ENCODE measurements around the gene TBC1D30. TPM values are rescaled to one million over a fixed set of nuclear protein-coding genes. Genes with fewer than 3 reads are reported as not detected.

Gene TBC1D30
- total RNA-seq, 1 experiment from 2014 or later, result 8.9 TPM

DNA sequence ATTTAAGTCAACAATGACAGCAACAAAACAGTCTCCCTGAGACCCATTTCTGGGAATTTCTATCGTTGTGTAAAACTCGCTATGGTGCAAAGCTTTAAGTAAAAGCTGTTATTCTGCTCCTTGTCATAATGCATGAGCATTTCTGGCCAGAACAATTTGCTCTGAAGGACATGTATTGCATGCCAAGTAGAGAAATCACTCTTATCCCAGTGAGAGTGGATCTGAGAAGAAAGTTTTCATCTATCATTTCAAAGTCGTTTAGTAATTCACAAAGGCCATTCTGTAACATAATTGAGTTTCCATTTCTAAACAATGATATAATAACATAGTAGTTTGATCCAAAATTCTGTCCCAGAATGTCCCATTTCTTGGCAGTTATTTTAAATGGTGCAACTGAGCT is 86.6 kb downstream of the TBC1D30 start:
- no peak overlapping the region for H3K27ac ChIP-seq (ENCODE audit: low read length)
- CTCF ChIA-PET, result interaction anchor here (0.5 to 0.6 kb wide), 2 partner anchors 20 to 39 kb away, joined by 4 read pairs; no protein-coding TSS in a partner anchor
- H3K4me3 ChIP-seq (ENCODE audit: low read depth in 2 of 2, low read length in 2 of 2), result no peak overlapping the region
- in situ Hi-C loops (cut with HindIII; ENCODE audit: low pct_unique_long_range_greater_than_20kb, low sequenced_read_pairs) (no loop called here), intact Hi-C loops (cut with micrococcal nuclease; ENCODE audit: unreplicated experiment) (no loop called here)
- ATAC-seq, result no peak
- peaks cover 15% of the 10 kb centered on the region for H3K27me3 ChIP-seq (ENCODE audit: control insufficient read depth, insufficient read depth, low read length)
- TF ChIP-seq SIN3A (IDR thresholded peaks at IDR 0.05; ENCODE audit: borderline replicate concordance, insufficient read depth, low read depth, low read length) (no peak), POLR2AphosphoS5 (IDR thresholded peaks at IDR 0.05; ENCODE audit: low read depth, low read length) (no peak), TCF7L2 (IDR thresholded peaks at IDR 0.05; ENCODE audit: low read depth, low read length) (no peak)
- TF ChIP-seq, protein P1, sequence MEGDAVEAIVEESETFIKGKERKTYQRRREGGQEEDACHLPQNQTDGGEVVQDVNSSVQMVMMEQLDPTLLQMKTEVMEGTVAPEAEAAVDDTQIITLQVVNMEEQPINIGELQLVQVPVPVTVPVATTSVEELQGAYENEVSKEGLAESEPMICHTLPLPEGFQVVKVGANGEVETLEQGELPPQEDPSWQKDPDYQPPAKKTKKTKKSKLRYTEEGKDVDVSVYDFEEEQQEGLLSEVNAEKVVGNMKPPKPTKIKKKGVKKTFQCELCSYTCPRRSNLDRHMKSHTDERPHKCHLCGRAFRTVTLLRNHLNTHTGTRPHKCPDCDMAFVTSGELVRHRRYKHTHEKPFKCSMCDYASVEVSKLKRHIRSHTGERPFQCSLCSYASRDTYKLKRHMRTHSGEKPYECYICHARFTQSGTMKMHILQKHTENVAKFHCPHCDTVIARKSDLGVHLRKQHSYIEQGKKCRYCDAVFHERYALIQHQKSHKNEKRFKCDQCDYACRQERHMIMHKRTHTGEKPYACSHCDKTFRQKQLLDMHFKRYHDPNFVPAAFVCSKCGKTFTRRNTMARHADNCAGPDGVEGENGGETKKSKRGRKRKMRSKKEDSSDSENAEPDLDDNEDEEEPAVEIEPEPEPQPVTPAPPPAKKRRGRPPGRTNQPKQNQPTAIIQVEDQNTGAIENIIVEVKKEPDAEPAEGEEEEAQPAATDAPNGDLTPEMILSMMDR (IDR thresholded peaks at IDR 0.05), result no peak
- TF ChIP-seq, protein P2, sequence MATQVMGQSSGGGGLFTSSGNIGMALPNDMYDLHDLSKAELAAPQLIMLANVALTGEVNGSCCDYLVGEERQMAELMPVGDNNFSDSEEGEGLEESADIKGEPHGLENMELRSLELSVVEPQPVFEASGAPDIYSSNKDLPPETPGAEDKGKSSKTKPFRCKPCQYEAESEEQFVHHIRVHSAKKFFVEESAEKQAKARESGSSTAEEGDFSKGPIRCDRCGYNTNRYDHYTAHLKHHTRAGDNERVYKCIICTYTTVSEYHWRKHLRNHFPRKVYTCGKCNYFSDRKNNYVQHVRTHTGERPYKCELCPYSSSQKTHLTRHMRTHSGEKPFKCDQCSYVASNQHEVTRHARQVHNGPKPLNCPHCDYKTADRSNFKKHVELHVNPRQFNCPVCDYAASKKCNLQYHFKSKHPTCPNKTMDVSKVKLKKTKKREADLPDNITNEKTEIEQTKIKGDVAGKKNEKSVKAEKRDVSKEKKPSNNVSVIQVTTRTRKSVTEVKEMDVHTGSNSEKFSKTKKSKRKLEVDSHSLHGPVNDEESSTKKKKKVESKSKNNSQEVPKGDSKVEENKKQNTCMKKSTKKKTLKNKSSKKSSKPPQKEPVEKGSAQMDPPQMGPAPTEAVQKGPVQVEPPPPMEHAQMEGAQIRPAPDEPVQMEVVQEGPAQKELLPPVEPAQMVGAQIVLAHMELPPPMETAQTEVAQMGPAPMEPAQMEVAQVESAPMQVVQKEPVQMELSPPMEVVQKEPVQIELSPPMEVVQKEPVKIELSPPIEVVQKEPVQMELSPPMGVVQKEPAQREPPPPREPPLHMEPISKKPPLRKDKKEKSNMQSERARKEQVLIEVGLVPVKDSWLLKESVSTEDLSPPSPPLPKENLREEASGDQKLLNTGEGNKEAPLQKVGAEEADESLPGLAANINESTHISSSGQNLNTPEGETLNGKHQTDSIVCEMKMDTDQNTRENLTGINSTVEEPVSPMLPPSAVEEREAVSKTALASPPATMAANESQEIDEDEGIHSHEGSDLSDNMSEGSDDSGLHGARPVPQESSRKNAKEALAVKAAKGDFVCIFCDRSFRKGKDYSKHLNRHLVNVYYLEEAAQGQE (IDR thresholded peaks at IDR 0.05; ENCODE audit: insufficient read depth in 1 of 2, low read depth in 2 of 2, low read length in 1 of 2), result no peak
- BruUV-seq (replicated peaks), result no TSS peak
- no peaks in the 10 kb centered on the region for H3K4me1 ChIP-seq (ENCODE audit: control insufficient read depth, insufficient read depth, low read length)
- POLR2A ChIA-PET, result no interaction called here
- H3K9me3 ChIP-seq (ENCODE audit: control insufficient read depth, insufficient read depth, low read depth, low read length), result no peaks in the 10 kb centered on the region
- no peak for DNase-seq (ENCODE audit: low read depth, low spot score)
- no peaks in the 10 kb centered on the region for H3K36me3 ChIP-seq (ENCODE audit: control insufficient read depth, insufficient read depth, low read length)

DNA sequence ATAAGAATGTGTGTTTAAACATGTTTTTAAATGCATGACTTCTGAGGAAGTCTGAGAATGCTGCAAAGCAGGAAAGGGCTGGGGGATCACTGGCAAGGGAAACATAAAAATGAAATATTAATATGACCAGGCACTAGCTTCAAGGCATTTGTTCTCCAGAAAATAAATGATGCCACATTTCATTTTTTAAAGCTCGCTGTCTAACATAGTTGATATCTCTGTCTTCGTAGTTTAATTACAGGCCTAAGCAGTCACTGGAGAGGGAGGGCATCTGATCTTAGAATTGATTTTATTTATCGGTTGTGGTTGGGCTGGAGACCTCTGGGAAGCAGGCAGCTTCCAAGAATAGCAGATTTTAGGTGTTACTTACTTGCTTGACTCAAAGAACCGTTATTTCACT is 87.5 kb downstream of the TBC1D30 start:
- in situ Hi-C loops (cut with HindIII; ENCODE audit: low pct_unique_long_range_greater_than_20kb, low sequenced_read_pairs), result no loop called here
- H3K27me3 ChIP-seq (ENCODE audit: control insufficient read depth, insufficient read depth, low read length), result peaks cover 20% of the 10 kb centered on the region

More for the DNA sequence above, 87.5 kb downstream of the TBC1D30 start:
- ATAC-seq (no peak), DNase-seq (ENCODE audit: low read depth, low spot score) (no peak)
- no peak overlapping the region for H3K4me3 ChIP-seq (ENCODE audit: low read depth in 2 of 2, low read length in 2 of 2)
- intact Hi-C loops (cut with micrococcal nuclease; ENCODE audit: unreplicated experiment), result no loop called here
- no peak for TF ChIP-seq SIN3A (IDR thresholded peaks at IDR 0.05; ENCODE audit: borderline replicate concordance, insufficient read depth, low read depth, low read length)
- no peak for TF ChIP-seq POLR2AphosphoS5 (IDR thresholded peaks at IDR 0.05; ENCODE audit: low read depth, low read length)
- TF ChIP-seq, protein P2 (IDR thresholded peaks at IDR 0.05; ENCODE audit: insufficient read depth in 1 of 2, low read depth in 2 of 2, low read length in 1 of 2), result no peak
- TF ChIP-seq, protein P1 (IDR thresholded peaks at IDR 0.05), result no peak
- TF ChIP-seq TCF7L2 (IDR thresholded peaks at IDR 0.05; ENCODE audit: low read depth, low read length), result no peak
- no TSS peak for BruUV-seq (replicated peaks)
- POLR2A ChIA-PET, result no interaction called here
- H3K36me3 ChIP-seq (ENCODE audit: control insufficient read depth, insufficient read depth, low read length), result no peaks in the 10 kb centered on the region
- H3K4me1 ChIP-seq (ENCODE audit: control insufficient read depth, insufficient read depth, low read length), result no peaks in the 10 kb centered on the region
- CTCF ChIA-PET, result no interaction called here
- no peaks in the 10 kb centered on the region for H3K9me3 ChIP-seq (ENCODE audit: control insufficient read depth, insufficient read depth, low read depth, low read length)
- no peak overlapping the region for H3K27ac ChIP-seq (ENCODE audit: low read length)

Measured in Panc1 (cell line).